Measurements from ENCODE around the gene ZNF836.

- no peak for TF ChIP-seq CTCF (IDR thresholded peaks at IDR 0.05)
- no peak for TF ChIP-seq POLR2A (IDR thresholded peaks at IDR 0.05)
These were observed 46.2 kb upstream of the ZNF836 start for GRCh38 chr19:52217576-52217975.
